Mesenchymal stem cell (in vitro differentiated cells and primary cell): ENCODE data around the gene SYNE1.
"Not testable (repeated sequence)": the region's sequence is repeated elsewhere in the genome, so short reads cannot be mapped to it uniquely, and the experiment has no call there.

Source experiments
- DNase-seq: peaks from one replicate; pipeline ENCODE4 v3.0.0-alpha.2; 2013
- H2AFZ ChIP-seq: one replicate; pipeline ENCODE4 v1.6.1; 2013; ENCODE audit warnings: low read depth, mild to moderate bottlenecking, control low read depth, inconsistent platforms, low read length, moderate library complexity
- H2AK5ac ChIP-seq: 2 replicates; pipeline ENCODE4 v1.6.1; 2013; ENCODE audit warnings: low read length, moderate library complexity, mild to moderate bottlenecking, inconsistent platforms; ENCODE audit not compliant: severe bottlenecking
- H2BK120ac ChIP-seq: one replicate; pipeline ENCODE4 v1.6.1; 2013; ENCODE audit warnings: low read depth, mild to moderate bottlenecking, inconsistent platforms, low read length, moderate library complexity
- H2BK12ac ChIP-seq, 2 experiments: one replicate each; pipeline ENCODE4 v1.6.1; 2013; ENCODE audit warnings: inconsistent platforms in 2 of 2, low read length in 2 of 2, mild to moderate bottlenecking in 2 of 2, moderate library complexity in 2 of 2, control low read depth in 1 of 2
- H2BK15ac ChIP-seq: one replicate; pipeline ENCODE4 v1.6.1; 2013; ENCODE audit warnings: mild to moderate bottlenecking, low read depth, inconsistent platforms; ENCODE audit not compliant: poor library complexity, severe bottlenecking
- H2BK5ac ChIP-seq: 2 replicates; pipeline ENCODE4 v1.6.1; 2013; ENCODE audit warnings: low read depth, mild to moderate bottlenecking, low read length, control low read depth, inconsistent platforms; ENCODE audit not compliant: poor library complexity, severe bottlenecking
- H3K14ac ChIP-seq, 2 experiments: one replicate each; pipeline ENCODE4 v1.6.1; 2013; ENCODE audit warnings: inconsistent platforms in 2 of 2, low read length in 2 of 2, control low read depth in 1 of 2, mild to moderate bottlenecking in 1 of 2, moderate library complexity in 1 of 2
- H3K18ac ChIP-seq, 2 experiments: one replicate each; pipeline ENCODE4 v1.6.1; 2013; ENCODE audit warnings: inconsistent platforms in 2 of 2, low read length in 2 of 2, control low read depth in 1 of 2, low read depth in 1 of 2, mild to moderate bottlenecking in 1 of 2
- H3K23ac ChIP-seq, 2 experiments: one replicate each; pipeline ENCODE4 v1.6.1; 2013; ENCODE audit warnings: inconsistent platforms in 2 of 2, low read length in 2 of 2, mild to moderate bottlenecking in 2 of 2, moderate library complexity in 2 of 2, control low read depth in 1 of 2
- H3K27ac ChIP-seq: 2 replicates; pipeline ENCODE4 v1.5.1; 2013; ENCODE audit warnings: mild to moderate bottlenecking, moderate library complexity, low read length, control low read depth, inconsistent platforms; ENCODE audit not compliant: poor library complexity, severe bottlenecking
- H3K27me3 ChIP-seq, 2 experiments: 2 replicates each; pipeline versions ENCODE4 v1.6.1 to v1.7.0; 2013; ENCODE audit warnings: low read length in 2 of 2, mild to moderate bottlenecking in 2 of 2, moderate library complexity in 2 of 2, control low read depth in 1 of 2, inconsistent platforms in 1 of 2; ENCODE audit not compliant: control insufficient read depth in 1 of 2, insufficient read depth in 1 of 2
- H3K36me3 ChIP-seq, 2 experiments: 2 replicates each; pipeline versions ENCODE4 v1.6.1 to v1.7.0; 2013; ENCODE audit warnings: low read length in 2 of 2, control low read depth in 1 of 2, inconsistent platforms in 1 of 2, low read depth in 1 of 2, mild to moderate bottlenecking in 1 of 2; ENCODE audit not compliant: insufficient read depth in 2 of 2, control insufficient read depth in 1 of 2
- H3K4ac ChIP-seq, 2 experiments: one replicate each; pipeline ENCODE4 v1.6.1; 2013; ENCODE audit warnings: inconsistent platforms in 2 of 2, low read length in 2 of 2, mild to moderate bottlenecking in 2 of 2, moderate library complexity in 2 of 2, control low read depth in 1 of 2, low read depth in 1 of 2
- H3K4me1 ChIP-seq: 2 replicates; pipeline ENCODE4 v1.6.1; 2013; ENCODE audit warnings: low read depth, low read length, control low read depth; ENCODE audit not compliant: control insufficient read depth, insufficient read depth
- H3K4me2 ChIP-seq: 2 replicates; pipeline ENCODE4 v1.6.1; 2013; ENCODE audit warnings: low read length, mild to moderate bottlenecking, inconsistent platforms; ENCODE audit not compliant: poor library complexity, severe bottlenecking
- H3K4me3 ChIP-seq, 2 experiments: 2 replicates each; pipeline versions ENCODE4 v1.5.1 to v1.7.0; 2013; ENCODE audit warnings: low read length in 2 of 2, mild to moderate bottlenecking in 2 of 2, control low read depth in 1 of 2, low read depth in 1 of 2; ENCODE audit not compliant: insufficient read depth in 1 of 2
- H3K79me1 ChIP-seq: replicated peaks from 2 replicates; pipeline ENCODE4 v1.6.1; 2013; ENCODE audit warnings: mild to moderate bottlenecking, control low read depth, low read length, inconsistent platforms; ENCODE audit not compliant: poor library complexity, severe bottlenecking
- H3K9ac ChIP-seq: 2 replicates; pipeline ENCODE4 v1.7.0; 2013; ENCODE audit warnings: mild to moderate bottlenecking, low read length, moderate library complexity
- H3K9me3 ChIP-seq: 2 replicates; pipeline ENCODE4 v1.7.0; 2013; ENCODE audit warnings: mild to moderate bottlenecking, low read length; ENCODE audit not compliant: control insufficient read depth
- H4K8ac ChIP-seq: one replicate; pipeline ENCODE4 v1.6.1; 2013; ENCODE audit warnings: inconsistent platforms, mild to moderate bottlenecking, low read length, moderate library complexity
- H4K91ac ChIP-seq: one replicate; pipeline ENCODE4 v1.6.1; 2013; ENCODE audit warnings: mild to moderate bottlenecking, low read length, inconsistent platforms
- WGBS: methylation state at CpG from one replicate; pipeline ENCODE4 v1.1.7; 2013; ENCODE audit warnings: mixed read lengths; 5-methylcytosine and 5-hydroxymethylcytosine counted together

Gene SYNE1

DNA sequence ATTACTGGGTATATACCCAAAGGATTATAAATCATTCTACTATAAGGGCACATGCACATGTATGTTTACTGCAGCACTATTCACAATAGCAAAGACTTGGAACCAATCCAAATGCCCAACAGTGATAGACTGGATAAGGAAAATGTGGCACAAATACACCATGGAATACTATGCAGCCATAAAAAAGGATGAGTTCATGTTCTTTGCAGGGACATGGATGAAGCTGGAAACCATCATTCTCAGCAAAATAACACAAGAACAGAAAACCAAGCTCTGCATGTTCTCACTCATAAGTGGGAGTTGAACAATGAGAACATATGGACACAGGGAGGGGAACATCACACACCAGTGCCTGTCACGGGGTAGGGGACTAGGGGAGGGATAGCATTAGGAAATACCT is 123.0 kb downstream of the SYNE1 start:
- not testable (repeated sequence) for H3K4me2 ChIP-seq, H2BK12ac ChIP-seq, H2AK5ac ChIP-seq, H3K18ac ChIP-seq, H4K8ac ChIP-seq, H3K27me3 ChIP-seq, H3K4me1 ChIP-seq, H3K27ac ChIP-seq, H3K4me3 ChIP-seq, H2BK120ac ChIP-seq, H3K23ac ChIP-seq, H3K4ac ChIP-seq, H4K91ac ChIP-seq, H3K9ac ChIP-seq, H2AFZ ChIP-seq, H3K36me3 ChIP-seq, H2BK5ac ChIP-seq, DNase-seq, H3K9me3 ChIP-seq, H2BK15ac ChIP-seq, H3K14ac ChIP-seq, H3K79me1 ChIP-seq
- WGBS, result 88% methylated on average over 1 of the region's 1 CpG

DNA sequence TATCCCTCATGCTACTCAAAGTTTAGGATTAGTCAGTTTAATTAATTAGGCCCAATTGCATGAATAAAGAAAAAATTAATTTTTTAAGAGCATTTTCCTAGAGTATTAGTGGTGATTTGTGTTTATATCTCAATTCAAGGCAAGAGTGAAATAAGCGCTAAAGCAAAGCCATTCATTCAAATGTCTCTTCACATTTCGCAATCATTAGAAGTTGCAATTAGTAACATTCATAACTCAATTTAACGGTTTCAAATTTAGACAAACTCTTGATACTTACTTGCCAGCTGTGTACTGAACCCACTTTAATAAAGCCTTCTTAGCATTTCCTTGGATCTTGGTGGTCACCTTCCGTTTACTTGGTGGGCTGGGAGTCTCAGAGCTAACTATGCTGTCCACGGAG is 127.2 kb downstream of the SYNE1 start:
- no peak overlapping the region for H3K9ac ChIP-seq
- no peak overlapping the region for H2BK5ac ChIP-seq
- H3K4me2 ChIP-seq, result no peak overlapping the region
- H2BK12ac ChIP-seq, result no peak overlapping the region
- no peaks in the 10 kb centered on the region for H3K27me3 ChIP-seq
- no peak overlapping the region for H3K27ac ChIP-seq
- WGBS, result 91% methylated on average over 5 of the region's 5 CpGs
- H4K91ac ChIP-seq, result no peak overlapping the region
- no peak overlapping the region for H3K4me3 ChIP-seq
- H2AK5ac ChIP-seq, result no peak overlapping the region
- H3K14ac ChIP-seq, result no peak overlapping the region
- no peak overlapping the region for H3K18ac ChIP-seq
- H2BK120ac ChIP-seq, result no peak overlapping the region
- no peaks in the 10 kb centered on the region for H3K36me3 ChIP-seq
- no peaks in the 10 kb centered on the region for H3K79me1 ChIP-seq
- no peak for DNase-seq
- H4K8ac ChIP-seq, result no peak overlapping the region
- no peaks in the 10 kb centered on the region for H3K9me3 ChIP-seq
- H2BK15ac ChIP-seq, result no peak overlapping the region
- H2AFZ ChIP-seq, result no peak overlapping the region
- H3K23ac ChIP-seq, result no peak overlapping the region
- no peak overlapping the region for H3K4ac ChIP-seq
- no peaks in the 10 kb centered on the region for H3K4me1 ChIP-seq

DNA sequence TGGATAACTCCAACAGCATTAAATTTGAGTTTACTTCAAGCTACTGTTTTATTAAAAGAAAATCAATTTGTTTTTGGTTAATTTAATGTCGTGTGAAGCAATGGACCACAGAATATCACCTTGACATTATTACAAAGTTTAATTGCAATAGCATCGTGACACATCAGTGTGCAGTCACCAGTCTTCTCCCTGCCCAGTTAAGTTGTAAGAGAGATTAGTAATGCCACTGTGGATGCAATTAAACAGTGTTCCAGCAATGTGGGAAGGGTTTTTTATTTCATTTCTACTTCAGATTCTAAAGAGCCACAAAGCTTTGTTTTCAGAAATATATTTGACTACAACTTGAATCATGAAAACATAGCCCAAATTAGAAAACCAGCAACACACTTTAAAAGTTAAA is 128.7 kb downstream of the SYNE1 start:
- no peak overlapping the region for H3K18ac ChIP-seq
- no peak overlapping the region for H3K4ac ChIP-seq
- H3K9me3 ChIP-seq, result no peaks in the 10 kb centered on the region
- H3K36me3 ChIP-seq, result no peaks in the 10 kb centered on the region
- H2AFZ ChIP-seq, result no peak overlapping the region
- no peak overlapping the region for H3K4me2 ChIP-seq
- no peak overlapping the region for H4K91ac ChIP-seq
- H3K23ac ChIP-seq, result no peak overlapping the region
- H2BK15ac ChIP-seq, result no peak overlapping the region
- H3K27ac ChIP-seq, result no peak overlapping the region
- no peak overlapping the region for H4K8ac ChIP-seq
- no peak overlapping the region for H2AK5ac ChIP-seq
- no peak overlapping the region for H3K9ac ChIP-seq
- H3K14ac ChIP-seq, result no peak overlapping the region
- no peak overlapping the region for H2BK5ac ChIP-seq
- no peak overlapping the region for H3K4me3 ChIP-seq
- H3K27me3 ChIP-seq, result no peaks in the 10 kb centered on the region
- DNase-seq, result no peak
- H2BK12ac ChIP-seq, result no peak overlapping the region
- no peaks in the 10 kb centered on the region for H3K79me1 ChIP-seq
- no CpG with 5 or more reads among the region's 2 CpGs for WGBS
- H2BK120ac ChIP-seq, result no peak overlapping the region
- no peaks in the 10 kb centered on the region for H3K4me1 ChIP-seq

DNA sequence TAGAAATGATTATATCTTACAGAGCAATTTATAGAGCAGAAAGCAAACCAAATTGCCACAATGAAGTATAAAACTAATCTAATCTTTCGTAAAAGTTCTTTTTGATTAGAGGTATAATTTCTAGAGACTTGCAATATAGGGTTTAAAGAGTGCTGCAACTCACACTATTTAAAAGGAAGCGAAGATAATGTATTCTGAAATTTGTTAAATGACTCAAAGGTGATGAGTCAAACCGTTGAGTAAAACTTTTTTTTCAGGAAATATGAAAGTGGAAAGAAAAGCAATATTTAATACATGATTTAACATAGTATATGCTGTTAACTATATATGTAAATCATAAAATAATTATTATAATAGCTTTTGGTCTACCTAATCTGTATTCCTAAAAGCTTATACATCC is 133.6 kb downstream of the SYNE1 start:
- Histone ChIP-seq H3K9me3 (no peaks in the 10 kb centered on the region), H2BK5ac (no peak overlapping the region), H3K14ac (no peak overlapping the region), H3K23ac (no peak overlapping the region), H4K91ac (no peak overlapping the region), H2BK120ac (no peak overlapping the region), H3K79me1 (no peaks in the 10 kb centered on the region), H3K36me3 (no peaks in the 10 kb centered on the region), H3K4ac (no peak overlapping the region), H3K4me2 (no peak overlapping the region), H3K18ac (no peak overlapping the region), H3K27ac (no peak overlapping the region), H3K4me1 (no peaks in the 10 kb centered on the region), H2BK12ac (no peak overlapping the region), H3K27me3 (no peaks in the 10 kb centered on the region), H2AK5ac (no peak overlapping the region), H4K8ac (no peak overlapping the region), H2AFZ (no peak overlapping the region), H2BK15ac (no peak overlapping the region), H3K9ac (no peak overlapping the region), H3K4me3 (no peak overlapping the region)
- WGBS, result 87% methylated on average over 2 of the region's 3 CpGs
- DNase-seq, result no peak
